Suprapubic skin (tissue), 4 donors: ENCODE data around the gene GUCY1A2.
"Not testable (repeated sequence)": the region's sequence is repeated elsewhere in the genome, so short reads cannot be mapped to it uniquely, and the experiment has no call there.

Experiments
- EP300 ChIP-seq: sonication (generic); formaldehyde crosslinking; IDR thresholded peaks from one replicate; pipeline ENCODE4 v1.6.1; 2017; ENCODE audit warnings: antibody characterized with exemption
- POLR2A ChIP-seq, 2 donors: fragments of 450-650 bp; IDR thresholded peaks; one replicate each; pipeline ENCODE4 v1.6.1; 2017; ENCODE audit warnings: antibody characterized with exemption in 2 of 2, mild to moderate bottlenecking in 2 of 2, moderate library complexity in 2 of 2
- POLR2AphosphoS5 ChIP-seq, 3 donors: sonication (generic); formaldehyde crosslinking; IDR thresholded peaks; one replicate each; pipeline ENCODE4 v1.6.1; 2017; ENCODE audit warnings: antibody characterized with exemption in 3 of 3
- TF ChIP-seq, protein P1 (sequence below), 2 donors: fragments of 200-600 bp in 1 of 2; fragments of 450-650 bp in 1 of 2; sonication (generic) in 1 of 2; IDR thresholded peaks; one replicate each; pipeline ENCODE4 v1.5.1; 2016 to 2019; ENCODE audit warnings: antibody characterized with exemption in 2 of 2, mild to moderate bottlenecking in 1 of 2, moderate library complexity in 1 of 2

DNA sequence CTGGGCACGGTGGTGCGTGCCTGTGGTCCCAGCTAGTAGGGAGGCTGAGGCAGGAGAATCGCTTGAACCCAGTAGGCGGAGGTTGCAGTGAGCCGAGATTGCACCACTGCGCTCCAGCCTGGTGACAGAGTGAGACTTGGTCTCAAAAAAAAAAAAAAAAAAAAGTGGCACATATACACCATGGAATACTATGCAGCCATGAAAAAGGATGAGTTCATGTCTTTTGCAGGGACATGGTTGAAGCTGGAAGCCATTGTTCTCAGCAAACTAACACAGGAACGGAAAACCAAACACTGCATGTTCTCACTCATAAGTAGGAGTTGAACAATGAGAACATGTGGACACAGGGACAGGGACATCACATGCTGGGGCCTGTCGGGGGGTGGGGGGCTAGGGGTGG, 241.0 kb downstream of the GUCY1A2 start:
- TF ChIP-seq, protein P1, sequence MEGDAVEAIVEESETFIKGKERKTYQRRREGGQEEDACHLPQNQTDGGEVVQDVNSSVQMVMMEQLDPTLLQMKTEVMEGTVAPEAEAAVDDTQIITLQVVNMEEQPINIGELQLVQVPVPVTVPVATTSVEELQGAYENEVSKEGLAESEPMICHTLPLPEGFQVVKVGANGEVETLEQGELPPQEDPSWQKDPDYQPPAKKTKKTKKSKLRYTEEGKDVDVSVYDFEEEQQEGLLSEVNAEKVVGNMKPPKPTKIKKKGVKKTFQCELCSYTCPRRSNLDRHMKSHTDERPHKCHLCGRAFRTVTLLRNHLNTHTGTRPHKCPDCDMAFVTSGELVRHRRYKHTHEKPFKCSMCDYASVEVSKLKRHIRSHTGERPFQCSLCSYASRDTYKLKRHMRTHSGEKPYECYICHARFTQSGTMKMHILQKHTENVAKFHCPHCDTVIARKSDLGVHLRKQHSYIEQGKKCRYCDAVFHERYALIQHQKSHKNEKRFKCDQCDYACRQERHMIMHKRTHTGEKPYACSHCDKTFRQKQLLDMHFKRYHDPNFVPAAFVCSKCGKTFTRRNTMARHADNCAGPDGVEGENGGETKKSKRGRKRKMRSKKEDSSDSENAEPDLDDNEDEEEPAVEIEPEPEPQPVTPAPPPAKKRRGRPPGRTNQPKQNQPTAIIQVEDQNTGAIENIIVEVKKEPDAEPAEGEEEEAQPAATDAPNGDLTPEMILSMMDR (IDR thresholded peaks at IDR 0.05) = not testable (repeated sequence)
- TF ChIP-seq POLR2A (IDR thresholded peaks at IDR 0.05); EP300; POLR2AphosphoS5 (IDR thresholded peaks at IDR 0.05): not testable (repeated sequence)
